ENCODE results near the gene LINGO4. TPM values are rescaled to one million over a fixed set of nuclear protein-coding genes. Genes with fewer than 3 reads are reported as not detected.

Gene LINGO4
- total and polyA plus RNA-seq, 2 of the 13 experiments (the other 11 are each of a cell fraction or from before 2014, with no cell fraction given) = 0.02 to 0.05 TPM

DNA sequence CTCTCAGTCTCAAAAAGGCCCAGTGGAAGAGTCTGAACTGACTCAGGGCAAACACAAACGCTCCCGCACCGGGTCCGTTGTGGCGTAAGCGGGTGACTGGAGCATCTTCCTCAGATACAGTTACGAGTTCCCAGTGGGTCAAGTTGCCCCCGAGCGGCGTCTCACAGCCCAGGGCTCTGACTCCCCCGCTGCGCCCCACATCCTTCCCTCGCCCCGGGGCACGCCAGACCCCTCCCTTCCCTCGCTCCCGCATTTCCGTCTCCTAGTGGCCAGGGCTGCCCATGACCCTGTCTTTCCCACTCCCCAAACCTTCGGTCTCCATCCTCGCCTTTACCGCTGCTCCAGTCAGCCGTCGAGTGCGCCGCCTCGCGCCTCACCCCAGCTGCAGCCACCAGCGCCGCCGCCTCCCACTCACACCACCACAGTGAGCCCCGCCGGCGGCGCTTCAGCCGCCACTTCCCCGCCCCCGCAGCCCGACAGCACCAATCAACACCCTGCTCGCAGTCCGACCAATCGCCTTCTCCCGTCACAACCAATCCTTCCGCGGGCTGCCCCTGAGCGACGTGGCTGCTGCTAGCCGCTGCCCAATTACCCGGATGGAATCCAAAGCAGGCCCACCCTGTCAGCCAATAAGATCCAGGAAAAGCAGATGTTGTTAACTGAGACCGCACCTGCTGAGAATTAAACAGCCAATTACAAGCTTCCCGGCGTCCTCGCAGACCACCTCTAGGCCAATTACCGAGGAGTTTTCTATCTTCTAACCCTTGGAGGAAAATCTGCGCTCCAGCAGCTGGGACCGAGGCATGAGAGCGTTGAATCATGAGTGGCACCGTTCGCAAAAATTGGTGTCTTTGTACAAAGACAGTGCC lies 14.9 kb downstream of the LINGO4 start, which contains the start of gene TDRKH:
TSS of gene TDRKH (minus strand) at position 430 of the 869 bp plus-strand sequence. CDS start 7,478 bp downstream, outside the sequence.
- peak; percentile 97 for FAIRE-seq
- WGBS (ENCODE audit: low lambda C conversion rate) = 2% methylated on average over 37 of the region's 58 CpGs
- BruUV-seq (replicated peaks) = no TSS peak
- TF ChIP-seq, protein P1, sequence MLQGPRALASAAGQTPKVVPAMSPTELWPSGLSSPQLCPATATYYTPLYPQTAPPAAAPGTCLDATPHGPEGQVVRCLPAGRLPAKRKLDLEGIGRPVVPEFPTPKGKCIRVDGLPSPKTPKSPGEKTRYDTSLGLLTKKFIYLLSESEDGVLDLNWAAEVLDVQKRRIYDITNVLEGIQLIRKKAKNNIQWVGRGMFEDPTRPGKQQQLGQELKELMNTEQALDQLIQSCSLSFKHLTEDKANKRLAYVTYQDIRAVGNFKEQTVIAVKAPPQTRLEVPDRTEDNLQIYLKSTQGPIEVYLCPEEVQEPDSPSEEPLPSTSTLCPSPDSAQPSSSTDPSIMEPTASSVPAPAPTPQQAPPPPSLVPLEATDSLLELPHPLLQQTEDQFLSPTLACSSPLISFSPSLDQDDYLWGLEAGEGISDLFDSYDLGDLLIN (CRISPR knock-in tag; IDR thresholded peaks at IDR 0.05; ENCODE audit: borderline replicate concordance) = no peak; the same call in 1 of the 2 replicates
- 0 out of 2 replicates have a peak, but pooled peaks have one; percentile 70 for TF ChIP-seq ISL2 (CRISPR knock-in tag; IDR thresholded peaks at IDR 0.05)
- TF ChIP-seq ZMAT3 (CRISPR knock-in tag; conservative IDR thresholded peaks at IDR 0.05) = peak; percentile 93
- no peak for TF ChIP-seq ZNF775 (CRISPR knock-in tag; IDR thresholded peaks at IDR 0.05; ENCODE audit: borderline replicate concordance)
- TF ChIP-seq, protein P2, sequence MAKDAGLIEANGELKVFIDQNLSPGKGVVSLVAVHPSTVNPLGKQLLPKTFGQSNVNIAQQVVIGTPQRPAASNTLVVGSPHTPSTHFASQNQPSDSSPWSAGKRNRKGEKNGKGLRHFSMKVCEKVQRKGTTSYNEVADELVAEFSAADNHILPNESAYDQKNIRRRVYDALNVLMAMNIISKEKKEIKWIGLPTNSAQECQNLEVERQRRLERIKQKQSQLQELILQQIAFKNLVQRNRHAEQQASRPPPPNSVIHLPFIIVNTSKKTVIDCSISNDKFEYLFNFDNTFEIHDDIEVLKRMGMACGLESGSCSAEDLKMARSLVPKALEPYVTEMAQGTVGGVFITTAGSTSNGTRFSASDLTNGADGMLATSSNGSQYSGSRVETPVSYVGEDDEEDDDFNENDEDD (CRISPR knock-in tag; IDR thresholded peaks at IDR 0.05; ENCODE audit: borderline replicate concordance) = peak; percentile 95
- TF ChIP-seq, protein P3, sequence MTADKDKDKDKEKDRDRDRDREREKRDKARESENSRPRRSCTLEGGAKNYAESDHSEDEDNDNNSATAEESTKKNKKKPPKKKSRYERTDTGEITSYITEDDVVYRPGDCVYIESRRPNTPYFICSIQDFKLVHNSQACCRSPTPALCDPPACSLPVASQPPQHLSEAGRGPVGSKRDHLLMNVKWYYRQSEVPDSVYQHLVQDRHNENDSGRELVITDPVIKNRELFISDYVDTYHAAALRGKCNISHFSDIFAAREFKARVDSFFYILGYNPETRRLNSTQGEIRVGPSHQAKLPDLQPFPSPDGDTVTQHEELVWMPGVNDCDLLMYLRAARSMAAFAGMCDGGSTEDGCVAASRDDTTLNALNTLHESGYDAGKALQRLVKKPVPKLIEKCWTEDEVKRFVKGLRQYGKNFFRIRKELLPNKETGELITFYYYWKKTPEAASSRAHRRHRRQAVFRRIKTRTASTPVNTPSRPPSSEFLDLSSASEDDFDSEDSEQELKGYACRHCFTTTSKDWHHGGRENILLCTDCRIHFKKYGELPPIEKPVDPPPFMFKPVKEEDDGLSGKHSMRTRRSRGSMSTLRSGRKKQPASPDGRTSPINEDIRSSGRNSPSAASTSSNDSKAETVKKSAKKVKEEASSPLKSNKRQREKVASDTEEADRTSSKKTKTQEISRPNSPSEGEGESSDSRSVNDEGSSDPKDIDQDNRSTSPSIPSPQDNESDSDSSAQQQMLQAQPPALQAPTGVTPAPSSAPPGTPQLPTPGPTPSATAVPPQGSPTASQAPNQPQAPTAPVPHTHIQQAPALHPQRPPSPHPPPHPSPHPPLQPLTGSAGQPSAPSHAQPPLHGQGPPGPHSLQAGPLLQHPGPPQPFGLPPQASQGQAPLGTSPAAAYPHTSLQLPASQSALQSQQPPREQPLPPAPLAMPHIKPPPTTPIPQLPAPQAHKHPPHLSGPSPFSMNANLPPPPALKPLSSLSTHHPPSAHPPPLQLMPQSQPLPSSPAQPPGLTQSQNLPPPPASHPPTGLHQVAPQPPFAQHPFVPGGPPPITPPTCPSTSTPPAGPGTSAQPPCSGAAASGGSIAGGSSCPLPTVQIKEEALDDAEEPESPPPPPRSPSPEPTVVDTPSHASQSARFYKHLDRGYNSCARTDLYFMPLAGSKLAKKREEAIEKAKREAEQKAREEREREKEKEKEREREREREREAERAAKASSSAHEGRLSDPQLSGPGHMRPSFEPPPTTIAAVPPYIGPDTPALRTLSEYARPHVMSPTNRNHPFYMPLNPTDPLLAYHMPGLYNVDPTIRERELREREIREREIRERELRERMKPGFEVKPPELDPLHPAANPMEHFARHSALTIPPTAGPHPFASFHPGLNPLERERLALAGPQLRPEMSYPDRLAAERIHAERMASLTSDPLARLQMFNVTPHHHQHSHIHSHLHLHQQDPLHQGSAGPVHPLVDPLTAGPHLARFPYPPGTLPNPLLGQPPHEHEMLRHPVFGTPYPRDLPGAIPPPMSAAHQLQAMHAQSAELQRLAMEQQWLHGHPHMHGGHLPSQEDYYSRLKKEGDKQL (CRISPR knock-in tag; IDR thresholded peaks at IDR 0.05; ENCODE audit: low read depth) = 0 out of 2 replicates have a peak, but pooled peaks have one; percentile 24
- TF ChIP-seq ZNF329 (CRISPR knock-in tag; IDR thresholded peaks at IDR 0.05; ENCODE audit: low read depth) = no peak
- TF ChIP-seq, protein P4, sequence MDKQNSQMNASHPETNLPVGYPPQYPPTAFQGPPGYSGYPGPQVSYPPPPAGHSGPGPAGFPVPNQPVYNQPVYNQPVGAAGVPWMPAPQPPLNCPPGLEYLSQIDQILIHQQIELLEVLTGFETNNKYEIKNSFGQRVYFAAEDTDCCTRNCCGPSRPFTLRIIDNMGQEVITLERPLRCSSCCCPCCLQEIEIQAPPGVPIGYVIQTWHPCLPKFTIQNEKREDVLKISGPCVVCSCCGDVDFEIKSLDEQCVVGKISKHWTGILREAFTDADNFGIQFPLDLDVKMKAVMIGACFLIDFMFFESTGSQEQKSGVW (CRISPR knock-in tag; IDR thresholded peaks at IDR 0.05; ENCODE audit: borderline replicate concordance) = no peak
- no peak for TF ChIP-seq ZNF761 (CRISPR knock-in tag; conservative IDR thresholded peaks at IDR 0.05)
- TF ChIP-seq ZBTB20 (CRISPR knock-in tag; IDR thresholded peaks at IDR 0.05; ENCODE audit: borderline replicate concordance, low read depth) = peak; percentile 48; the same call in 1 of the 2 replicates
- TF ChIP-seq NFIC (IDR thresholded peaks at IDR 0.05; ENCODE audit: low read length) = no peak
- no peak for TF ChIP-seq PRPF4 (IDR thresholded peaks at IDR 0.05; ENCODE audit: low read depth, low read length, poor library complexity, severe bottlenecking)

More for the DNA sequence above, 14.9 kb downstream of the LINGO4 start, which contains the start of gene TDRKH:
- H2AFZ ChIP-seq (ENCODE audit: low read length) = peak within 1 kb of the TSS; percentile 75
- H3K36me3 ChIP-seq (replicated peaks in 1 of 2; ENCODE audit: control insufficient read depth in 1 of 2, insufficient read depth in 2 of 2, low read length in 2 of 2) = no peaks in the 10 kb centered on the region; a peak in 1 of 5 replicates
- peak within 1 kb of the TSS; percentile 68 to 86 (median 79) for H3K4me3 ChIP-seq (replicated peaks in 1 of 3; ENCODE audit: insufficient read depth in 1 of 3, low read depth in 2 of 3, low read length in 3 of 3)
- H3K27ac ChIP-seq (ENCODE audit: extremely low read length, insufficient read depth, low read length) = peak within 1 kb of the TSS; percentile 71
- in situ Hi-C loops (cut with HindIII; ENCODE audit: extremely low pct_ligation_motif_present, low pct_unique_long_range_greater_than_20kb) (no loop called here), intact Hi-C loops (cut with micrococcal nuclease; ENCODE audit: unreplicated experiment) (loop anchor here (5.0 kb wide), 1 partner anchor 42 kb away; the partner anchor contains the start of gene RORC)
- H3K27me3 ChIP-seq (ENCODE audit: control insufficient read depth in 1 of 2, insufficient read depth in 2 of 2, low read length in 2 of 2) = no peaks in the 10 kb centered on the region
- DNase-seq (ENCODE audit: low spot score) = peak; percentile 98
- H3K9me3 ChIP-seq (ENCODE audit: low read length) = no peaks in the 10 kb centered on the region
- peak; percentile 98 for ATAC-seq
- CTCF ChIA-PET (ENCODE audit: low intra/inter-chr PET ratio, low total read pairs) = no interaction called here
- POLR2A ChIA-PET = interaction anchor here (0.6 to 2.5 kb wide), 4 partner anchors 12 to 43 kb away, joined by 4 to 21 read pairs (median 4); partner anchors contain the start of gene MRPL9
- H3K79me2 ChIP-seq (ENCODE audit: insufficient read depth, low read length) = peaks cover 11% of the 10 kb centered on the region
- peak within 1 kb of the TSS; percentile 81 for H3K9ac ChIP-seq (ENCODE audit: insufficient read depth, low read depth, low read length)
- peak within 1 kb of the TSS; percentile 86 for H3K4me2 ChIP-seq (ENCODE audit: low read depth, low read length)
- H4K20me1 ChIP-seq (ENCODE audit: insufficient read depth, low read length) = no peaks in the 10 kb centered on the region
- H3K4me1 ChIP-seq (ENCODE audit: insufficient read depth, low read length) = peaks cover 24% of the 10 kb centered on the region

All from HepG2 (cell line).